ENCODE measurements around the gene TBC1D23. TPM values are rescaled to one million over a fixed set of nuclear protein-coding genes. Genes with fewer than 3 reads are reported as not detected.
"Not testable (repeated sequence)": the region's sequence is repeated elsewhere in the genome, so short reads cannot be mapped to it uniquely, and the experiment has no call there.

TBC1D23 gene
- total RNA-seq, 1 donor from 2014 or later = 35.9 TPM

GRCh38 chr3:100269410-100270214 is 8.8 kb downstream of the TBC1D23 start:
- Histone ChIP-seq H3K4me1 (peaks cover 65% of the 10 kb centered on the region), H3K9me3 (replicated peaks) (no peaks in the 10 kb centered on the region), H3K36me3 (no peaks in the 10 kb centered on the region), H3K27me3 (ENCODE audit: low read depth) (no peaks in the 10 kb centered on the region), H3K27ac (replicated peaks) (no peak overlapping the region), H3K4me3 (no peak overlapping the region)
- no peak for DNase-seq
- no peak for TF ChIP-seq CTCF (IDR thresholded peaks at IDR 0.05; ENCODE audit: borderline replicate concordance)
- intact Hi-C loops (cut with micrococcal nuclease) = no loop called here

- no peak for TF ChIP-seq CTCF (IDR thresholded peaks at IDR 0.05; ENCODE audit: borderline replicate concordance)
- no peak overlapping the region for H3K27ac ChIP-seq (replicated peaks)
- no peaks in the 10 kb centered on the region for H3K27me3 ChIP-seq (ENCODE audit: low read depth)
- intact Hi-C loops (cut with micrococcal nuclease) = no loop called here
- peaks cover 59% of the 10 kb centered on the region for H3K4me1 ChIP-seq
- no peak for DNase-seq
- no peak overlapping the region for H3K4me3 ChIP-seq
- H3K9me3 ChIP-seq (replicated peaks) = no peaks in the 10 kb centered on the region
- no peaks in the 10 kb centered on the region for H3K36me3 ChIP-seq
These were observed 9.4 kb downstream of the TBC1D23 start for GRCh38 chr3:100270215-100270583.

- Histone ChIP-seq H3K36me3 (no peaks in the 10 kb centered on the region), H3K27ac (replicated peaks) (no peak overlapping the region), H3K9me3 (replicated peaks) (no peaks in the 10 kb centered on the region), H3K4me1 (peaks cover 55% of the 10 kb centered on the region), H3K4me3 (no peak overlapping the region), H3K27me3 (ENCODE audit: low read depth) (no peaks in the 10 kb centered on the region)
- DNase-seq = no peak
- no peak for TF ChIP-seq CTCF (IDR thresholded peaks at IDR 0.05; ENCODE audit: borderline replicate concordance)
- intact Hi-C loops (cut with micrococcal nuclease) = no loop called here
These were observed 10.7 kb downstream of the TBC1D23 start for GRCh38 chr3:100271522-100271921.

GRCh38 chr3:100272797-100273611 is 12.2 kb downstream of the TBC1D23 start:
- peaks cover 52% of the 10 kb centered on the region for H3K4me1 ChIP-seq
- H3K27ac ChIP-seq (replicated peaks); H3K36me3 ChIP-seq; DNase-seq; H3K9me3 ChIP-seq (replicated peaks); H3K27me3 ChIP-seq (ENCODE audit: low read depth); intact Hi-C loops (cut with micrococcal nuclease); H3K4me3 ChIP-seq: not testable (repeated sequence)

GRCh38 chr3:100274361-100274760 is 13.6 kb downstream of the TBC1D23 start:
- intact Hi-C loops (cut with micrococcal nuclease) = no loop called here
- H3K27ac ChIP-seq (replicated peaks) = no peak overlapping the region
- no peaks in the 10 kb centered on the region for H3K9me3 ChIP-seq (replicated peaks)
- H3K4me1 ChIP-seq = peaks cover 39% of the 10 kb centered on the region
- no peak for TF ChIP-seq CTCF (IDR thresholded peaks at IDR 0.05; ENCODE audit: borderline replicate concordance)
- DNase-seq = no peak
- H3K4me3 ChIP-seq = no peak overlapping the region
- H3K27me3 ChIP-seq (ENCODE audit: low read depth) = no peaks in the 10 kb centered on the region
- H3K36me3 ChIP-seq = no peaks in the 10 kb centered on the region

Measured in left ventricle myocardium inferior (tissue), 1 donor.